Adipocyte (in vitro differentiated cells): Measurements from ENCODE around the gene MXD3.
"Not testable (repeated sequence)": the region's sequence is repeated elsewhere in the genome, so short reads cannot be mapped to it uniquely, and the experiment has no call there.

Source experiments
- DNase-seq: peaks from one replicate; pipeline ENCODE4 v3.0.0-alpha.2; 2015; ENCODE audit warnings: low read depth
- H3K27me3 ChIP-seq: replicated peaks from 2 replicates; pipeline ENCODE4 v1.7.0; 2013; ENCODE audit warnings: mild to moderate bottlenecking, low read length, moderate library complexity; ENCODE audit not compliant: control insufficient read depth, insufficient read depth
- H3K36me3 ChIP-seq: 2 replicates; pipeline ENCODE4 v1.7.0; 2013; ENCODE audit warnings: low read length, mild to moderate bottlenecking, moderate library complexity; ENCODE audit not compliant: control insufficient read depth, insufficient read depth, severe bottlenecking
- H3K4me1 ChIP-seq: 2 replicates; pipeline ENCODE4 v1.7.0; 2013; ENCODE audit warnings: mild to moderate bottlenecking, low read length, moderate library complexity; ENCODE audit not compliant: control insufficient read depth, insufficient read depth
- H3K4me3 ChIP-seq: 2 replicates; pipeline ENCODE4 v1.7.0; 2013; ENCODE audit warnings: mild to moderate bottlenecking, low read length, moderate library complexity
- H3K9ac ChIP-seq: 2 replicates; pipeline ENCODE4 v1.7.0; 2013; ENCODE audit warnings: mild to moderate bottlenecking, low read length, moderate library complexity
- H3K9me3 ChIP-seq: 2 replicates; pipeline ENCODE4 v1.7.0; 2013; ENCODE audit warnings: mild to moderate bottlenecking, low read length, moderate library complexity; ENCODE audit not compliant: control insufficient read depth

MXD3 gene

GRCh38 chr5:177354256-177354655, 42.6 kb upstream of the MXD3 start:
- Histone ChIP-seq H3K4me1 (peaks cover 21% of the 10 kb centered on the region), H3K36me3 (no peaks in the 10 kb centered on the region), H3K27me3 (peaks cover 39% of the 10 kb centered on the region), H3K4me3 (no peak overlapping the region), H3K9me3 (peaks cover 8% of the 10 kb centered on the region), H3K9ac (no peak overlapping the region)
- DNase-seq, result no peak

GRCh38 chr5:177353093-177353492, 41.4 kb upstream of the MXD3 start:
- H3K9ac ChIP-seq, result no peak overlapping the region
- H3K9me3 ChIP-seq, result peaks cover 8% of the 10 kb centered on the region
- peaks cover 29% of the 10 kb centered on the region for H3K27me3 ChIP-seq
- H3K36me3 ChIP-seq, result no peaks in the 10 kb centered on the region
- peaks cover 25% of the 10 kb centered on the region for H3K4me1 ChIP-seq
- H3K4me3 ChIP-seq, result no peak overlapping the region
- DNase-seq, result no peak

- H3K4me3 ChIP-seq, result peak within 1 kb of the TSS; percentile 94
- peaks cover 8% of the 10 kb centered on the region for H3K9me3 ChIP-seq
- H3K27me3 ChIP-seq, result peaks cover 16% of the 10 kb centered on the region
- peaks cover 25% of the 10 kb centered on the region for H3K4me1 ChIP-seq
- DNase-seq, result peak; percentile 98
- H3K36me3 ChIP-seq, result peaks cover 7% of the 10 kb centered on the region
- H3K9ac ChIP-seq, result peak within 1 kb of the TSS; percentile 98
Measured at GRCh38 chr5:177351392-177352329, 40.0 kb upstream of the MXD3 start, which contains the start of gene LMAN2. Gene LMAN2 (minus strand): TSS chr5:177351668. CDS start chr5:177351647, 21 bp downstream.

- H3K9me3 ChIP-seq, result peaks cover 7% of the 10 kb centered on the region
- peak; percentile 21 for DNase-seq
- H3K9ac ChIP-seq, result peak overlapping the region; percentile 98
Measured at GRCh38 chr5:177350776-177351391, 39.2 kb upstream of the MXD3 start.

GRCh38 chr5:177349762-177350161, 38.1 kb upstream of the MXD3 start:
- H3K4me3 ChIP-seq, result peak overlapping the region; percentile 94

More at GRCh38 chr5:177350776-177351391, 39.2 kb upstream of the MXD3 start:
- Histone ChIP-seq H3K4me3 (peak overlapping the region; percentile 94), H3K27me3 (peaks cover 12% of the 10 kb centered on the region), H3K36me3 (peaks cover 10% of the 10 kb centered on the region), H3K4me1 (peaks cover 25% of the 10 kb centered on the region)

GRCh38 chr5:177349362-177349647, 37.6 kb upstream of the MXD3 start:
- Histone ChIP-seq H3K36me3 (peaks cover 10% of the 10 kb centered on the region), H3K4me3 (no peak overlapping the region), H3K27me3 (no peaks in the 10 kb centered on the region), H3K4me1 (peaks cover 25% of the 10 kb centered on the region), H3K9me3 (no peaks in the 10 kb centered on the region), H3K9ac (no peak overlapping the region)
- no peak for DNase-seq

More at GRCh38 chr5:177349762-177350161, 38.1 kb upstream of the MXD3 start:
- H3K4me1 ChIP-seq, result peaks cover 25% of the 10 kb centered on the region
- H3K9ac ChIP-seq, result no peak overlapping the region
- no peaks in the 10 kb centered on the region for H3K9me3 ChIP-seq
- H3K36me3 ChIP-seq, result peaks cover 10% of the 10 kb centered on the region
- no peak for DNase-seq
- H3K27me3 ChIP-seq, result peaks cover 2% of the 10 kb centered on the region

- peaks cover 15% of the 10 kb centered on the region for H3K36me3 ChIP-seq
- DNase-seq, result no peak
- H3K9me3 ChIP-seq, result no peaks in the 10 kb centered on the region
- no peak overlapping the region for H3K4me3 ChIP-seq
- no peak overlapping the region for H3K9ac ChIP-seq
- H3K27me3 ChIP-seq, result no peaks in the 10 kb centered on the region
- H3K4me1 ChIP-seq, result peaks cover 25% of the 10 kb centered on the region
Measured at GRCh38 chr5:177347699-177348098, 36.0 kb upstream of the MXD3 start.

GRCh38 chr5:177346820-177347219, 35.1 kb upstream of the MXD3 start:
- no peak for DNase-seq
- Histone ChIP-seq H3K9me3 (no peaks in the 10 kb centered on the region), H3K9ac (no peak overlapping the region), H3K4me3 (no peak overlapping the region), H3K36me3 (peaks cover 18% of the 10 kb centered on the region), H3K27me3 (no peaks in the 10 kb centered on the region), H3K4me1 (peaks cover 21% of the 10 kb centered on the region)

- H3K27me3 ChIP-seq, result no peaks in the 10 kb centered on the region
- no peak for DNase-seq
- peaks cover 25% of the 10 kb centered on the region for H3K36me3 ChIP-seq
- no peaks in the 10 kb centered on the region for H3K9me3 ChIP-seq
- peaks cover 11% of the 10 kb centered on the region for H3K4me1 ChIP-seq
- H3K9ac ChIP-seq, result no peak overlapping the region
- H3K4me3 ChIP-seq, result no peak overlapping the region
Measured at GRCh38 chr5:177344891-177345290, 33.2 kb upstream of the MXD3 start.

- peaks cover 37% of the 10 kb centered on the region for H3K36me3 ChIP-seq
- H3K4me1 ChIP-seq, result no peaks in the 10 kb centered on the region
Measured at GRCh38 chr5:177343777-177344176, 32.1 kb upstream of the MXD3 start.

GRCh38 chr5:177343000-177343399, 31.3 kb upstream of the MXD3 start:
- H3K4me1 ChIP-seq, result not testable (repeated sequence)

More at GRCh38 chr5:177343777-177344176, 32.1 kb upstream of the MXD3 start:
- H3K9me3 ChIP-seq, result no peaks in the 10 kb centered on the region
- H3K9ac ChIP-seq, result no peak overlapping the region
- no peak overlapping the region for H3K4me3 ChIP-seq
- no peaks in the 10 kb centered on the region for H3K27me3 ChIP-seq
- DNase-seq, result no peak

More at GRCh38 chr5:177343000-177343399, 31.3 kb upstream of the MXD3 start:
- H3K4me3 ChIP-seq, H3K27me3 ChIP-seq, DNase-seq, H3K9ac ChIP-seq, H3K9me3 ChIP-seq: not testable (repeated sequence)
- H3K36me3 ChIP-seq, result peaks cover 42% of the 10 kb centered on the region
